HG03565 (cell line): Measurements from ENCODE around the gene CCL7.

Source experiments
- ATAC-seq: cut with Tn5 transposase; IDR thresholded peaks from one replicate; pipeline ENCODE4 v1.9.1; 2021; ENCODE audit warnings: mild to moderate bottlenecking, moderate library complexity; ENCODE audit not compliant: unreplicated experiment

Gene CCL7

GRCh38 chr17:34283571-34283970 lies 13.6 kb downstream of the CCL7 start:
- ATAC-seq = no peak

- no peak for ATAC-seq
These were observed 15.3 kb downstream of the CCL7 start, which contains the start of gene CCL11 for GRCh38 chr17:34285286-34285792. Gene CCL11, plus strand, starts transcription at chr17:34285742. Its CDS starts 67 bp downstream, at chr17:34285809.

GRCh38 chr17:34287875-34288274 lies 17.9 kb downstream of the CCL7 start:
- ATAC-seq = no peak

DNA sequence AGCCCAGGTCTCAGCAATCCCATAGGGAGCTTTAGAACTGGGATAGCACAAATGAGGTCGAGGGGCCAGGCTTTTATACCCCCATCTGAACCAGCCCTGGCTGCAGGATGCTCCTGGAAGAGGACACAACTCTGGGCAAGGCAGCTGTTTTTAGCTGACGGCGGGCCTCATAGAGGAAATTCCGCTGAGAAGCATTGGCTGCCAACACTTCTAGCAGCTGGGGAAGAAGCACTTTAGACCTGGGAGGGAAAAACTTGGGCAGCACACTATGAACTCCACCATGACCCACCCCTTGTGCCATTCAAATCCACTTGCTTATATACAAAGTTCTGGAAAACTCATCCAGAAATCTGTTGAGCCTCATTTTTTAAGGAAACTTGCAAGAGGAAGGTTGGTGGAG lies 20.6 kb downstream of the CCL7 start:
- ATAC-seq = no peak

GRCh38 chr17:34291721-34292348 lies 21.8 kb downstream of the CCL7 start:
- no peak for ATAC-seq

- ATAC-seq = no peak
These were observed 29.0 kb downstream of the CCL7 start for GRCh38 chr17:34299027-34299426.

GRCh38 chr17:34299956-34300577 lies 30.0 kb downstream of the CCL7 start:
- no peak for ATAC-seq

DNA sequence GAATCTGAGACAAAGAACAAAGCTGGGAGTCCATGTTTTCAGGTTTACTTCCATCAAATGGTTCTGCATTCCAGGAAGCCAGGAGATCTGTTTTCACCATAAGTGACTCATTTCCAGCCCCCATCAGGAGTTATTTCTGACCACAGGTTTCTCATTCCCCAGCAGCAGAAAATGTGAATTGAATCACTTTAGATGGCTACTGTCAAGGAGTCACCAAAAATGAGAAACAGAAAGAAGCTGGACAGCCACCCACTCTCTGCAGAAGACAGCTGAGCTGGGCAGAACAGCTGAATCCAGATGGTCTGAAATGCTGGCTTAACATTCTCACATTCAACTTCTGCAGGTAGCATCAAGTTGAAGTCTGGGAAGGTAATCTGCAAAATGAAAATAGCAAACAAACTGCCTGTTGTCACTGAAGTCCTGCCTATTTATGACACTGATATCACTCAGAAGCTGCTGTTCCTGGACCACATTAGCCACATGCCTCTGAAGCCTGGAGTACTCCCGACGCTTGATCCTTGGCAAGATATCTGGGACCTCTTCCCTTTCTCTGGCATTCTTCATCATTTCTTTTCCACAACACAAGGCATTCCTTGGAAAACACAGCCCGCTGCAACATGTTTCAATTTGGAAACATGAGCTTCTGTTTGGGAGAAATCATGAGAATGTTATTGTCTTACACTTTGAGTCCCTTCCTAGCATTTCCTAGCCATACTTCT lies 30.8 kb downstream of the CCL7 start:
- ATAC-seq = no peak

DNA sequence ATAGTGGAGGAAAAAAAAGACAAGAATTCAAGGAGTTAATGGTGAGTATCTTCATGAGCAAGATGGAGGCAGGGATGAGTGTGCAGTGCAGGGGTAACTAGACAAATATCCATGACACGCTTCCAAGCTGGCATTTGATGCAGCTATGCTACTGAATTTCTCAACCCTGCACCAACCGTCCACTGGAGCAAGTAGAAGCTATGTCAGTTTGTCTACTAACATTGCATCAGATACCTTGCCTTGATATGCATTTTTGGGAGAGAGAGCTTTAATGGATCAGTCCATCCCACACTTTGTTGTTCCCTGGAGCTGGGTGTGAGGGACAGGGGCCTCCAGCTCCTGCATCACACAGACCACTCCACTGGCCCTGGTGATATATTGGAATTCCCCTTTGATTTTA lies 32.0 kb downstream of the CCL7 start:
- no peak for ATAC-seq

- no peak for ATAC-seq
These were observed 32.6 kb downstream of the CCL7 start for GRCh38 chr17:34302636-34303035.

- ATAC-seq = no peak
These were observed 33.6 kb downstream of the CCL7 start for GRCh38 chr17:34303606-34304005.

DNA sequence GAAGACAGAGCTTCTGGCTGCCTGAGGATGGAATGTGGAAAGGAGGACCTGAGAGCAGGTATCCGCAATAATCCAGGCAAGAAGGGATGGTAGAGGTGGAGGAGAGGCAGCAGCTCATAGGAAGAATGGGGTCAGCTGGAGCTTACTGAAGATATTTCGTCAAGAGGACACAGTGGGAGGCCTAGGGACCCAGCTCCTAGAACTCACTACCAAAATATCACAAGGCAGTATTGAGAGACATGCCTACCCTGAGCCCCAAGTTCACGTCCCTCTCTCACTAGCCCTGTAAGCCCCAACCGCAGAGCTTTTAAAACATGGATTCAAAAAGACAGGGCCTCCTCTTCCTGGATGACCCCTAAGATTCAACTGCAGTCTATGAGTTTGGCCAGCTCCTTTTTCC lies 35.0 kb downstream of the CCL7 start:
- no peak for ATAC-seq

DNA sequence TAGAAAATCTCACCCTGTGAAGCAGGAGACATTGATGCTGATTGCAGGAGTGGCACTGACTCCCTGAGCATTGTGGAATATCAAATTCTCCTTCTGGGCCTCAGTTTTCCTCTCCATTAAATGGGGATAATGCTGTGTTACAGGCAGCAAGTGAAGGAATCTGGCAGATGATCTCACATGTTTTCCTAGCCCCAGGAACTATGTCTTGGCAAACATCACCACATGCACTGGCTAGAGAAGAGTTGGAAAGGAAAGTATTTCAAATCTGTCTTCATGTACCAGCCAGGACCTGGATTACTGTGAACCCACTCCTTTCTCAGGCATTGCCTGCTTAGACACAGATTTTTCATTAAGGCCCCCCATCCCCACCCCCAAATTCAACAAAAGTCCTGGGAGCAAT lies 35.6 kb downstream of the CCL7 start:
- ATAC-seq = no peak

DNA sequence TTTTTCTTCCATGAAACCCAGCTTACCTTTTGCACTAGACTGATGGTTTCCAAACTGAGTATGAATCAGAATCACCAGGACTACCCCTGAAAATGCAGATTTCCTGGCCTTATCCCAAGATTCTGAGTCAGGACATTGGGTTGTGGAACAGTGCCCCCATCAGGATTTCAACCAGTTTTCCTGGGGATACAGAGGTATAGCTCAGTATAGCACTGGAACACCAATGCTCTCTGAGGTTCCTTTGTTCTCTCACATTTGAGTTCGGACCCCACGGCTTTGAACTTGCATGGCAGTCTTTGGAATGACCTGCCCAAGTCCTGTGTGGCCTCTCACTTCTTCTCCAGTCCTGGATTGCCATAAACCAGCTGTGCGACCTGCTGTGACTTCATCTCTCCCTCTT lies 36.4 kb downstream of the CCL7 start:
- ATAC-seq = no peak

DNA sequence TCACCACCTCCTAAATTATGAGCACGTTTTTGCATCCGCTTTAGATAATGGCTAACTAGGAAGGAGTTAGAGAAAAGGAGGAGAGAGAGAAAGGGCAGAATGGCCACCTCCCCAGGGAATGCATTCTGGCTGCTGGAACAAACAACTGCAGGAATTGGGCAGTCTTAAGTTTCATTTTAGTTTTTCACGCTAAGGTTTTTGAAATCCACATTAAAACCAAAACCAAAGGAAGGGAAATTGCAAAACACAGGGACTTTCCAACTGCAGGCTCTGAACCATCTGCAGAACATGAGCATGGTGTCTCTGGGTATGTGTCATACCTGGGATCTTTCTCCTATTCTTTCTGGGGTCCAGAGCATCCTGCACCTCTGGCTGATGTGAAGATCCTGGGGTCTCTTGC lies 37.1 kb downstream of the CCL7 start:
- no peak for ATAC-seq

- no peak for ATAC-seq
These were observed 38.4 kb downstream of the CCL7 start for GRCh38 chr17:34308371-34308770.

- ATAC-seq = no peak
These were observed 41.3 kb downstream of the CCL7 start for GRCh38 chr17:34311291-34311690.

GRCh38 chr17:34312080-34312479 lies 42.1 kb downstream of the CCL7 start:
- ATAC-seq = no peak

DNA sequence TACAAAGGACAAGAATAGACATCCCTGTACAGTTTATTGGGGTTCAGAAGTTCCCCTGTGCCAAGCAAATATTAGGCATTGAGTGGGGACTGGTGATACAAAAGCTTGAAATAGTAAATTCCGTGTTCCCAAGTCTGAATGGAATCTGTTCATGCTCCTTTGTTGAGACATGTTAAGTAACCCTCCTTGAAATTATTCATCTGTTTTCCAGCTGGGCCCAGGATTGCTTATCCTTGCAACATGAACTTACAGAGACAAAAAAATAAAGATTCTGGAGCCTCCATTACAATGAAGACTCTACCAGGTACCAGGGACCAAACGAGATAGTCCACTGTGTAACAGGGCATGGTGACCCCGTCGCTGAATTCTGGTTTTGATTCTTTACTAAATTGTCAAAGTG lies 43.1 kb downstream of the CCL7 start:
- ATAC-seq = no peak

- no peak for ATAC-seq
These were observed 44.3 kb downstream of the CCL7 start for GRCh38 chr17:34314279-34314678.

DNA sequence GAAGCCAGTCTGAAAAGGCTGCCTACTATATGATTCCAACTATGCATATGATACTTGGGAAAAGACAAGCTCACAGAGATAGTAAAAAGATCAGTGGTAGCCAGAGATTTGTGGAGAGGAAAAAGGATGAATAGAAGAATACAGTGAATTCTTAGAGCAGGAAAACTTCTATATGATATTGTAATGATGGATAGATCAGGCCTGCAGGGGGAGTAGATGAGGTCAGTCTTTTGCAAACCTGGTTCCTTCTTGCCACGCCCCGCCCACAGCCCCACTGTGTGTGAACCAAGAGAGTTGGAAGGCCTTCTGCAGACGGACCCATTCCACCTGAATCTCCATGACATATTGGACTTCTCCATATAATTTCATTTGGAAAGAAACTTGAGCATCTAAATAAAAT lies 48.5 kb downstream of the CCL7 start:
- no peak for ATAC-seq

- no peak for ATAC-seq
These were observed 49.0 kb downstream of the CCL7 start, which contains the start of gene CCL8 for GRCh38 chr17:34319039-34319483. Gene CCL8, plus strand, starts transcription at chr17:34319435. Its CDS starts 67 bp downstream, at chr17:34319502.
